Adrenal gland (tissue), 12 donors: ENCODE results near the gene TNIK. TPM values are rescaled to one million over a fixed set of nuclear protein-coding genes. Genes with fewer than 3 reads are reported as not detected.

Source experiments
- DNase-seq, 7 donors: peaks; one replicate each; pipeline ENCODE4 v3.0.0-alpha.2; 2019 to 2020
- H3K27ac ChIP-seq, 5 donors: fragments of 200-600 bp; sonication (generic) in 4 of 5; 1 replicate in 3 of 5; 2 replicates in 2 of 5; pipeline versions ENCODE4 v1.5.1 to v1.8.0; 2016 to 2020; ENCODE audit warnings: mild to moderate bottlenecking in 1 of 5
- H3K27me3 ChIP-seq: fragments of 200-600 bp; 2 replicates; pipeline ENCODE4 v1.8.0; 2021
- H3K36me3 ChIP-seq, 2 donors: fragments of 200-600 bp; replicated peaks in 1 of 2; 1 replicate in 1 of 2; 2 replicates in 1 of 2; pipeline versions ENCODE4 v1.5.1 to v1.8.0; 2018 to 2022
- H3K4me1 ChIP-seq, 2 donors: fragments of 200-600 bp; replicated peaks in 1 of 2; 1 replicate in 1 of 2; 2 replicates in 1 of 2; pipeline versions ENCODE4 v1.5.1 to v1.8.0; 2018 to 2021
- H3K4me3 ChIP-seq, 4 donors: fragments of 200-600 bp; sonication (generic) in 3 of 4; one replicate each; pipeline ENCODE4 v1.5.1; 2016 to 2018
- H3K9me3 ChIP-seq, 3 donors: fragments of 200-600 bp; sonication (generic) in 1 of 3; replicated peaks in 1 of 3; 1 replicate in 2 of 3; 2 replicates in 1 of 3; pipeline versions ENCODE4 v1.5.1 to v1.8.0; 2016 to 2021
- POLR2A ChIP-seq, 2 donors: fragments of 450-650 bp; IDR thresholded peaks; one replicate each; pipeline ENCODE4 v1.6.1; 2017; ENCODE audit warnings: antibody characterized with exemption in 2 of 2, mild to moderate bottlenecking in 2 of 2, moderate library complexity in 1 of 2
- WGBS, 4 donors: extraction: QIAGEN DNeasy Blood & Tissue Kit in 2 of 4; methylation state at CpG; one replicate each; pipeline versions ENCODE4 v1.1.5 to v1.1.7; 2013 to 2017; 5-methylcytosine and 5-hydroxymethylcytosine counted together
- intact Hi-C, 2 donors: fragments of 100-400 bp; cut with DNase I; formaldehyde crosslinking; loops; one replicate each; pipeline versions ENCODE4 v1.14.1 to v1.15.0; 2022 to 2023
- polyA plus RNA-seq, 3 donors: library from polyadenylated mRNA; stranded (reverse); fragments of 200-250 nt in 2 of 3; fragments of 350-450 nt in 1 of 3; fragmentation: Illumina TruSeq in 1 of 3; extraction: RNeasy Lipid Tissue Mini Kit (QIAGEN cat#74804) in 1 of 3; gene quantifications; one replicate each; pipeline ENCODE4 v1.2.3, GENCODE V29; 2013 to 2014
- total RNA-seq, 9 donors: library from RNA; depleted of rRNA in 4 of 9; stranded (reverse); fragments of >200 nt in 4 of 9; fragments of 120-200 nt in 1 of 9; fragmentation: NEBNext Ultra II Directional in 1 of 9; extraction: Animal tissue kit (Norgen Biotek cat#: 25700) in 1 of 9; gene quantifications; one replicate each; pipeline versions ENCODE4 v1.1.0 to v1.2.4, GENCODE V29; 2013 to 2023
- TF ChIP-seq, protein P1 (sequence below), 6 experiments: fragments of 450-650 bp in 4 of 6; fragments of 200-600 bp in 2 of 6; sonication (generic) in 1 of 6; IDR thresholded peaks; 1 replicate in 5 of 6; 2 replicates in 1 of 6; pipeline versions ENCODE4 v1.5.1 to v1.8.0; 2016 to 2021; ENCODE audit warnings: antibody characterized with exemption in 6 of 6, mild to moderate bottlenecking in 2 of 6, moderate library complexity in 1 of 6
- donor health status: healthy with polysubstance abuse.
- donor health status: Bipolar disorder and iron deficiency.
- donor health status: DM: yes; HTN: yes; CAD: no.
- donor health status: DM: no; HTN: no; CAD: no.
- donor health status: DM: no; HTN: no; CAD: no.
- donor health status: DM: yes; HTN: yes; CAD: no.

TNIK gene
- total and polyA plus RNA-seq, 12 donors: 4.9 to 33.1 (median 10.7) TPM

DNA sequence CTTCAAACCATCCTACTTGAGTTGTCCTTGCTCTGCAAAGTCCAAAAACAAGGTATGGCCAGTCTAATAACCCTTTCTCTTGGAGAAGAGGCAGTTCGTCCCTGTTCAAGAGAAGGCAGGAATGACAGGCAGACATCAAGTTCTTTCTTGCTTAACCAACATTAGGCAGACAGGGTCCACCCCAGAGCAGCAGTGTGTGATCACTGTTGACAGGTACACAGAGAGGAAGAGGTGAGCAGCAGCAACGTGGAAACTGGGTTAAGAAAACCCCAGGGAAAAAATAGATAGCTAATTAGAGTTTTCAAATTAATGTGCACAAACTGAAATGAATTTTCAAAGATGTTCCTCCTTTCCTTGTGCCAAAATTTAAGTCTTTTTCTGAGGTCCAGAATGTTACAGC is 48.2 kb downstream of the TNIK start:
- Histone ChIP-seq H3K4me3 (no peak overlapping the region), H3K36me3 (no peaks in the 10 kb centered on the region), H3K27me3 (no peaks in the 10 kb centered on the region), H3K4me1 (no peaks in the 10 kb centered on the region), H3K9me3 (no peaks in the 10 kb centered on the region), H3K27ac (no peak overlapping the region)
- no peak for DNase-seq
- intact Hi-C loops: no loop called here
- no peak for TF ChIP-seq POLR2A (IDR thresholded peaks at IDR 0.05)
- TF ChIP-seq, protein P1, sequence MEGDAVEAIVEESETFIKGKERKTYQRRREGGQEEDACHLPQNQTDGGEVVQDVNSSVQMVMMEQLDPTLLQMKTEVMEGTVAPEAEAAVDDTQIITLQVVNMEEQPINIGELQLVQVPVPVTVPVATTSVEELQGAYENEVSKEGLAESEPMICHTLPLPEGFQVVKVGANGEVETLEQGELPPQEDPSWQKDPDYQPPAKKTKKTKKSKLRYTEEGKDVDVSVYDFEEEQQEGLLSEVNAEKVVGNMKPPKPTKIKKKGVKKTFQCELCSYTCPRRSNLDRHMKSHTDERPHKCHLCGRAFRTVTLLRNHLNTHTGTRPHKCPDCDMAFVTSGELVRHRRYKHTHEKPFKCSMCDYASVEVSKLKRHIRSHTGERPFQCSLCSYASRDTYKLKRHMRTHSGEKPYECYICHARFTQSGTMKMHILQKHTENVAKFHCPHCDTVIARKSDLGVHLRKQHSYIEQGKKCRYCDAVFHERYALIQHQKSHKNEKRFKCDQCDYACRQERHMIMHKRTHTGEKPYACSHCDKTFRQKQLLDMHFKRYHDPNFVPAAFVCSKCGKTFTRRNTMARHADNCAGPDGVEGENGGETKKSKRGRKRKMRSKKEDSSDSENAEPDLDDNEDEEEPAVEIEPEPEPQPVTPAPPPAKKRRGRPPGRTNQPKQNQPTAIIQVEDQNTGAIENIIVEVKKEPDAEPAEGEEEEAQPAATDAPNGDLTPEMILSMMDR (IDR thresholded peaks at IDR 0.05): no peak
- 77 to 80% (median 79%) methylated on average over 2 of the region's 2 CpGs for whole genome bisulfite sequencing, 4 donors

DNA sequence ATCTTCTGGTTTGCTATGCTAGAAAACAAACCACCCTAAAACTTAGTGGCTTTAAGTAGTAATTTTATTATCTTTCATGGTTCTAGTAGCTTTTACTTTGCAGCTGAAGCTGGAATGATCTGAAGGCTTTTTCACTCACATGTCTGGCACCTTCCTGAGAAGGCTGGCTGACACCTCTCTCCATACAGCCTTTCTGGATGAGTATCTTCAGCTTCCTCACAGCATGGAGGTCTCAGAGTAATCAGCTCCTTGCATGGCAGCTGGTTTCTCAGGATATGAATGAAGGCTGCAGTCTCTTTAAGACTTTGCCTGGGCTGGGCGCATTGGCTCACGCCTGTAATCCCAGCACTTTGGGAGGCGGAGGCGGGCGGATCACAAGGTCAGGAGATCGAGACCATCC is 50.0 kb downstream of the TNIK start:
- Histone ChIP-seq H3K27me3 (no peaks in the 10 kb centered on the region), H3K9me3 (no peaks in the 10 kb centered on the region), H3K27ac (no peak overlapping the region), H3K4me1 (no peaks in the 10 kb centered on the region), H3K4me3 (no peak overlapping the region), H3K36me3 (no peaks in the 10 kb centered on the region)
- no peak for DNase-seq
- WGBS, 4 donors: 95 to 100% (median 98%) methylated on average over 6 of the region's 6 CpGs
- no peak for TF ChIP-seq POLR2A (IDR thresholded peaks at IDR 0.05)
- TF ChIP-seq, protein P1 (IDR thresholded peaks at IDR 0.05): no peak
- intact Hi-C loops: no loop called here

DNA sequence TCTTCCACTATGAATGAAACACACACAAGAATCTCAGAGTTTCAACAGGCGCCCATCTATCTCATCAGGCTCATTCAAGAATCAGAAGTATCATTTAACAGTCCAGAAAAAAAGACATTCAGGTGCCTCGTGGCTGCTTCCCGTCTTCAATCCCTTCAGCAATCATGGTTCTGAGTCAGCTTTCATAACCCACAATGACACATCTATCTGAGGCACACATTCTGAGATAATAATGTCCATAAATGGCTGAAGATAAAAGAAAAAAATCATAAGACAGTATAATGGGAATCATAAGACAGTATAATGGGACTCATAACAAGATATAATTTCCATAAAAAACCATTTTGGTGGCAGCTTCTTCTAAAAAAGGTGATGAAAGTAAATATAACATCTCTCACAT is 52.4 kb downstream of the TNIK start:
- Histone ChIP-seq H3K4me1 (no peaks in the 10 kb centered on the region), H3K4me3 (no peak overlapping the region), H3K9me3 (no peaks in the 10 kb centered on the region), H3K27ac (no peak overlapping the region), H3K36me3 (no peaks in the 10 kb centered on the region), H3K27me3 (no peaks in the 10 kb centered on the region)
- 53 to 63% (median 57%) methylated on average over 3 of the region's 3 CpGs for WGBS, 4 donors
- TF ChIP-seq, protein P1 (IDR thresholded peaks at IDR 0.05): no peak
- no peak for TF ChIP-seq POLR2A (IDR thresholded peaks at IDR 0.05)
- peak in 3 of 7 donors; percentile 6 to 16 (median 16) for DNase-seq
- intact Hi-C loops: no loop called here

DNA sequence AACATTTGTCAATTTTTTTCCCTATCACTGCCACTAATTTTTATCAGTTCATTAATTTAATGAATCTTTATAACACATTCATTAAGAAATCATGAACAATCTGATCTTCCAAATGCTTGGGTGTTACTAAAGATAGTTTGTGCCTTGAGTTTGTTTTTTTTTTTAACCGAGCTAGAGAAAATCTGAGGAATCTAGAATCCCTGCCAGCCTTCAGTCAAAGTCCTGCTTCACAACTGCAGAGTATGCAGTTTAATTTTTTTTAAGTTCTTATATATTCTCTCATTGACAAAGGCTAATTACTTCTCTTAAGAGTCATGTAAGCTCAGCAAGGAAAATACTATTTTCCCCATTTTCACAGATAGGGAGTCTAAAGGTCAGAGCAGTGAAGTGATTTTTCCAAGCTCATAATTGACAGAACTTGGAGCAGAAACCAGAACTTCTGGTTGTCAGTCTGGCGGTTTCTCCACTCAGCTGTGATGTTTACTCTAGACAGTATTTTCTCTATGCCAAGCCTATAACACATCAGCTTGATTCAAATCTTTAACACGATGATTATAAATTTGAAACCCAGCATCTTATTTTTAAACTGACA is 55.7 kb downstream of the TNIK start:
- Histone ChIP-seq H3K4me3 (no peak overlapping the region), H3K27ac (no peak overlapping the region), H3K9me3 (no peaks in the 10 kb centered on the region), H3K27me3 (no peaks in the 10 kb centered on the region), H3K36me3 (no peaks in the 10 kb centered on the region), H3K4me1 (no peaks in the 10 kb centered on the region)
- TF ChIP-seq, protein P1 (IDR thresholded peaks at IDR 0.05): no peak
- TF ChIP-seq POLR2A (IDR thresholded peaks at IDR 0.05): no peak
- 41 to 59% (median 57%) methylated on average over 3 of the region's 3 CpGs for WGBS, 4 donors
- intact Hi-C loops: no loop called here
- DNase-seq: no peak
